ENCODE measurements around the gene FERMT3.
A peak's percentile ranks its signal among the peaks of the same experiment; 100 is the strongest.

The FERMT3 gene

DNA sequence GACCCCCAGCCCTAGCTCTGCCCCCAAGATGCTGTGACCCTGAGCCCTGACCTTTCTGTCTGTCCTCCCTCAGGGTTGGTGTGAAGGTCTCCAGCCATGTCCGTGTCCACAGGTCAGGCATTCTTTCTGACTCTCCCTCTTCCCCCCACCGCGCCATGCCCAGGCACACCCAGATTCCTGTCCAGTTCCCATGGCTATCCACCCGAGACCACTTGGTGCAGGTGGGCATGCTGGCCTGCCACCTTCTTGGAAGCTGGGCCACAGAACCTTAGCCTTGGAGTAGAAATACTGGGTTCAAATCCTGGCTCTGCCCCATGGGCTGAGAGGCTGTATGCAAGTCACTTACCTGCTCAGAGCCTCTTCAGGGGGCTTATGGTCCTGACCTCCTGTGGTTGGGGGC is 42.5 kb downstream of the FERMT3 start:
- no peak for DNase-seq

DNA sequence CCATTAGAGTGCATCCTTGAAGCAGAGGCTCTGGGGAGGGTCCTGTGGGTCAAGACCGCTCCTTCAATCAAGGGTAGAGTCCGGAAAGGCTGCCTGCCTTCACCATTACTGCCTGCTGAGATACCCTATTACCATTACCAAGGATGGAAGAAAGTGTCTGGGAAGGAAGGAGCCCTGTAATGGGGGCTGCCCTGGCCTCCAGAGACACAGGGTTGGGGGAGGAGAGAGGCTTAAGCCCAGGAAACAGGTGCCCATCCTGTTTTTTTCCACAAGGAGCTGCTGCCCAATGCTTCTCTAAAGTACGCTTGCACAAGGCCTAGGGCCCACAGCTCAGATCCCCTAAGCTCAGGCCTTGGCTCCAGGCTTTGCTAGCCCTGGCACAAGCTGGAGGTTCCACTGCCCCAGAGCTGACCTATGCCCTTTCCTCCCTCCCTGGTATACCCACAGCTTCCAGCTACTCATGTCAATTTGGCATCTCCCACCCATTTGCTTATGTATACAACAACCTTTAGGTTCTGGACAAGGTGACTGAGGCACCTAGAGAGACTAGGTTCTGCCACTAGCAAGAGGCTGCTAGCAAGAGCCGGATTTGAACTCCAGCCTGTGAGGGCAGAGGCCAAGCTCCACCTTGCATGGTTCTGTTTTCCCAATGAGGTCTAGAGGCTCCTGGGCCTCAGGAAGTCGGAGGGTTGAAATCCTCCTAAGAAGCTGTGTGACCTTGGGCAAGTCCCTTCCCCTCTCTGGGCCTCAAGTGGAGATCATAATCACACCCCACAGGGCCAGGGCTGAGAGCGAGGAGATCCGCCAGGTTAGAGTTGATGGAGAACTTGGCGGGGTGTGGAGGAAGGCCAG is 43.3 kb downstream of the FERMT3 start:
- DNase-seq = no peak

DNA sequence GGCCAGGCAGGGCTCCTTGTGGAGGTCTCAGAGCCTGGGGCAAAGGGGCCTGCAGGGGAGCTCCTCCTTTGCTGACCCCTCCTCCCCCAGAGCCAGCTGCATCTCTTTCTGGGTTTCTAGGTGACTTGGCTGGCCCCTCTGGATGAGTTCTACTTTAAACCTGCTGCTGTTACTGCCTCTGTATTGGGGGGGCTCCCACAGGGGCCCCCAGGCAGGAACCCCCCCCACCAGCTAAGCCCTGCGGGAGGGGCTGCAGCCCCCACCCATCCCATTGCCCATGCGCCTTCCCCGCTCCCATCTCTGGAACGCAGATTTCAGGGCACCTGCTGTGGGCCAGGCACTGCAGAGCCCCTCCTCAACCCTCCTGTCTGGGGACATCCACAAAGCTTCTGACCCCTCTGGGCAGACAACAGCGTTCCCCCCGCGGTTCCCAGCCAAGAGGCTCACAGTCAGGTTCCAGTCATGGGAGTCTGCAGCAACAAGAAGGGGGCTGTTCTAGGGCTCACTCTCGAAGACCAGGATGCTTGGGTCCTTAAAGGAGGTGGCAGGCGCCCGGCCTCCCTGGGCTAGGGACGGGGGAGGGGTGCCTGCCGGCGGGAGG is 44.0 kb downstream of the FERMT3 start:
- no peak for DNase-seq

DNA sequence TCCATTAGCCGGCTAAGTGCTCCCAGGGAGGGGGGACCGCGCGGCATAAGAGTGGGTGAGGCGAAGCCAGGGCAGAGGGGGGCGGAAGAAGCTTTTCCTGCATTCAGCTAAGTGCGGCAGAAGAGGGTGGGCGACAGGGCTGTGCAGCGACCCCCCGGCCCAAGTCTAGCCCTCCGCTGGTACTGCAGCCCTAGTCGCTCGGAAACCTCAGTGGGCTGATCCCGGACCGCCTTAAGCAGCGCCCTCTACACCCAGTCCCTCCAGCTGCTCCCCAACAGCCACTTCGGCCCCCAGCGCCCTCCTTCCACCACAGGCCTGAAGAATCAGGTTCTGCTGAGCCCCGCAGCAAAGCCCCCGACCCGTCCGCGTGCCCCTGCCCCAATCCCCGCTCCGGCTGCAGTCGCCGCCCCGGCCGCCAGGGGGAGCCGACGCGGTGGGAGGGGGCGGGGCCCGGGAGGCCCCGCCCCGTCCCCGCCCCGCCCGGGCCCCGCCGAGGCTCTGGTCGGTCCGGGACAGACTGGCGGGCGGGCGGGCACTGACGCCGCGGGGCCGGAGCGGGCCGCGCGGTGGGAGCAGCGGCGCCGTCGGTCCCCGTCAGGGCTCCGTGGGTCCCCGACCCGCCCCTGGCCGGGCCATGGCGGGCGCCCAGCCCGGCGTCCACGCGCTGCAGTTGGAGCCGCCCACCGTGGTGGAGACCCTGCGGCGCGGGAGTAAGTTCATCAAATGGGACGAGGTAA is 44.7 kb downstream of the FERMT3 start, which contains the start of gene PLCB3:
TSS of gene PLCB3 (plus strand) at position 515 of the 737 bp plus-strand sequence. CDS start at position 635, 120 bp downstream.
- DNase-seq = peak; percentile 67

DNA sequence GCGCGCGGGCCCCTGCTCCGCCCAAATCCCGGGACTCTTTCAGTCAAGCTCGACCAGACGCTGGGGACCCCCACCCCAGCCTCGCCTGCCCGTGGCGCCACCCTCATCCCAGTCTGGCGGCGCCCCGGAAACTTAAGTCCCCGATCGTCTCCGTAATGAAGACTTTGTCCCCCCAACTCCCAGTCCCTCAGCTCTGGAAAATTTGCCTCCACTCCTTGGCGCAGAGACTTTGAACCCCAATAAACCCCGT is 45.2 kb downstream of the FERMT3 start:
- DNase-seq = peak; percentile 65

DNA sequence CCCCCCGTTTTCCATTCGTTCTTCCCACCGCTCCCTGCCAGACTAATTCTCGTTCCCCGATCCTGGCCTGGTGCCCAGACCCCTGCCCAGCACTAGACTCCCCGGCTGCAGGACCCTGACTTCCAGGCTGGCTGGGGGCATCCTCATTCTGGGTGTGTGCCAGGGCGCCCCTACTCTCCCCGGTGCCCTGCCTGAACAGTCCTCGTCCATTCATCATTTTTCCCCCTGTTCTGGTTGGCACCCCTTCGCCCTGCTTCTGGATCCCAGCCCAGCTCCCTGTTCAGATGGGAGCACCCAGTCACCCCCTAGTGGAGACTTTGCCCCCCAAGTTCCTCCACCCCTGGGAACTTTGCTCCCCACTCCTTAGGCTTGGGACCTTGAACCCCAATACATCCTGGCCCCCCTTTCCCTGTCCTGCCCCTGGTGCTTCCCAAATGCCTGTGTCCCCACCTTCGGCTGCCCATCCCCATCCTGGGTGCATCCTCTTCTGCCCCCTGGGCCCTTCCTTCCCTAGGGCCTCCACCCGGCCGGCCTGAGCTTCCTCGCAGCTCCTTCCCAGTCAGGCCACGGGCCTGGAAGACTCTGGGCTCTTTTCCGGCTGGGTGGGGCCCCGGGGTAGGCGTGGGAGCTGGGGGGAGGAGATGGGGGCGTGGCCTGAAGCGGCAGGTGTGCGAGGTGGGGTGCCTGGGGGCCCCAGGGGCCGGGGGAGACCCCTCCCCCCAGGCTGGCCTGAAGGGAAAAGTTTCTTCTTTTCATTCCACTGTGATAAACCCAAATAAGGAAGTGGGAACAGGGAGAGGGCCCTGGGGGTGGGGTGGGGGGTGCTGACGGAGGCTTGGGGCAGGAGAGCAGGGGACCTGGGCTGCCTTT is 45.7 kb downstream of the FERMT3 start:
- DNase-seq = peak; percentile 43

DNA sequence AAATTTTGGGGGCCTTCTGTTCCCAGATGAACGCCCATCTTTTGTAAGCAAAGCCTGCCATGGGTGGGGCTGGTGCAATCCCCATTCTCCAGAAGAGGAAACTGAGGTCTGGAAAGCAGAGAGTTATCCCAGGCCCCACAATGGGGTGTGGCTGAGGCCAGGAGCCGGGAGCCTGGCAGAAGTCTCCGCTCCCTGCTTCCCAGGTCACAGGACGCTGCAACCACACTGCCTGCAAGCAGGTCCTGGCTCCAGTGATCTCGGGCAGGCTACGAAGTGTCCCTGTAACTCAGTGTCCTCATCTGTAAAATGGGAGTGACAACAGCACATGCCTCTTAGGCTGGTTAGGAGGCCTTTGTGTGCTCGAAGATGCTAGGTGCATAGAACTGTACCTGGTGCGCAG is 46.5 kb downstream of the FERMT3 start:
- DNase-seq = no peak

DNA sequence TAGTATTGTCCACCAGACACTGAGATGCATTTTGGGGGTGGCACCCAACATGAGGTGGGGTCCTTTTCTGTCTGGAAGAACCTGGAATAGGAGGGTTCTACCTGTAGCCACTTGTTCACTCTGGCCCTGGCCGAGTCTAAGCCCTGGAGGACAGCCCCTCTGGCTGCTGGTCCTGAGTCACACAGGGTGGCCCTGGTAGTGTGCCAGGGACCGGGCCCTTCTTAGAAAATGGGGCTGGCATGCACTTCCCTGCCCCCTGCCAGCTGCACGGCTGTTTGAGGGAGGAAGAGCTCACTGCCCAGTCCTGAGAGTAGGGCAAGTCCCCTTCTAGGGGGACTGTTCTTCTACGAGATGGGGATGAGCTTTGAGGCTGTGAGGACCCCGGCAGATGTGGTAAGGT is 47.0 kb downstream of the FERMT3 start:
- DNase-seq = no peak

DNA sequence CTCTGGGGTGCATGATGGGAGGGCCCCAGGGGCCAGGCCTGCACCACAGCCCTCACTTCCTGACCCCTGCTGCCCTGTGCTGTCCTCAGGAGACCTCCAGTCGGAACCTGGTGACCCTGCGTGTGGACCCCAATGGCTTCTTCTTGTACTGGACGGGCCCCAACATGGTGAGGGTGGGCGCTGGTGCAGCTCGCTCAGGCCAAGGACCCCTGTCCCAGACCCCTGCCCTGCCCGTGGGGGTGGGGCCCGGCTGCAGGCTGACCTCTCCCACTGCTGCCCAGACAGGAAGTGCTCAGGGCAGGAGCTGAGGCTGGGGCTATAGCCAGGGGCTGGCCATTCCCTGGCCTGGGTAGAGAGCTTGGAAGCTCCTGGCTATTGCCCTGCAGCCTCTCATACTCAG is 47.8 kb downstream of the FERMT3 start:
- DNase-seq = no peak

DNA sequence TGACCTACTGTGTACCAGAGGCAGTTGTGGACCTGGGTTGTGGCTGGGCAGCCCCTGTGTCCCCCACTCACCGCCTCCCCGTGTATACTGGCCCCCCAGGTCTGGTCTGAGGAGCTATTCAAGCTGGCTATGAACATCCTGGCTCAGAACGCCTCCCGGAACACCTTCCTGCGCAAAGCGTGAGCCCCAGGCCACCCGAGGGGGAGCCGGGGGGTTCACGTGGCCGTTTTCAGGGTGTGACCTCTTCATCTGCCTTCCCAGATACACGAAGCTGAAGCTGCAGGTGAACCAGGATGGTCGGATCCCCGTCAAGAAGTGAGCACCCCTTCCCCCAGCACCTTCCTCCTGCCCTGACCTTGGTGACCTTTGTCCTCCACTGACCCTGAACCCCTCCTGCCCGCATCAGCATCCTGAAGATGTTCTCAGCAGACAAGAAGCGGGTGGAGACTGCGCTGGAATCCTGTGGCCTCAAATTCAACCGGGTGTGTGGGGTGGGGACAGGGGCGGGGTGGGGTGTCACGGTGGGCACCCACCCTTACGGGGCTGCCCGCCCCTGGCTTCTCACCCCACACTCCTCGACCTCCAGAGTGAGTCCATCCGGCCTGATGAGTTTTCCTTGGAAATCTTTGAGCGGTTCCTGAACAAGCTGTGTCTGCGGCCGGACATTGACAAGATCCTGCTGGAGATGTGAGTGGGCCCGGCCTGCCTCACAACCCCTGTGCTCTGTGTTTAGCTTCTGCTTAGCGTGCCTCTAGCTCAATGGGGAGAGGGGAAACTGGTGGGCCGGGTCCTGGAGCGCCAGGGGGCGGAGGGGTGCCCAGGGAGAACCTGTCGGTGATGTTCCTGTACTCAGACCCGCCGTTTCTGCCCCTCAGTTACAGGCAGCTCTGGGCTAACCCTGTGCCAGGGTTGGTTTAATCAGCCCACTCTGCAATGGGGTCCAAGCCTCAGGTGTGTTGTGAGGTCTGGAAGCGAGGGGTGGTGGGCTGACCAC is 48.9 kb downstream of the FERMT3 start:
- no peak for DNase-seq

DNA sequence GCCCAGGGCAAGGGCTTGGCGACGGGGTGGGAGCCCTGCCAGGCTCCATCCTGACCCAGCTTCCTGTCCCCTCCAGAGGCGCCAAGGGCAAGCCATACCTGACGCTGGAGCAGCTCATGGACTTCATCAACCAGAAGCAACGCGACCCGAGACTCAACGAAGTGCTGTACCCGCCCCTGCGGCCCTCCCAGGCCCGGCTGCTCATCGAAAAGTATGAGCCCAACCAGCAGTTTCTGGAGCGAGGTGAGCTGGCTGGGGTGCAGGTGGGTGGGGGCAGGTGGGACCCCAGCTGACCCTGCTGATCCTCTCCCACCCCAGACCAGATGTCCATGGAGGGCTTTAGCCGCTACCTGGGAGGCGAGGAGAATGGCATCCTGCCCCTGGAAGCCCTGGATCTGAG is 49.8 kb downstream of the FERMT3 start:
- DNase-seq = no peak

DNA sequence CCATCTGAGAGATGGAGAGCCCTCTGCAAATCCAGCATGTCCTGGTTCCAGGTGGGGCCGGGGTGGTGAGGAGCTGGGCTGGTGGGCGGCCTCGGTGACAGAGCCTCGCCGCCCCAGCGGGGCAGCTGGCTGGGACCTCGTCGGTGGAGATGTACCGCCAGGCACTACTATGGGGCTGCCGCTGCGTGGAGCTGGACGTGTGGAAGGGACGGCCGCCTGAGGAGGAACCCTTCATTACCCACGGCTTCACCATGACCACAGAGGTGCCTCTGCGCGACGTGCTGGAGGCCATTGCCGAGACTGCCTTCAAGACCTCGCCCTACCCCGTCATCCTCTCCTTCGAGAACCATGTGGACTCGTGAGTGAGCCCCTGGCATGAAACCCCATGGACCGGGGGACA is 51.8 kb downstream of the FERMT3 start:
- no peak for DNase-seq

DNA sequence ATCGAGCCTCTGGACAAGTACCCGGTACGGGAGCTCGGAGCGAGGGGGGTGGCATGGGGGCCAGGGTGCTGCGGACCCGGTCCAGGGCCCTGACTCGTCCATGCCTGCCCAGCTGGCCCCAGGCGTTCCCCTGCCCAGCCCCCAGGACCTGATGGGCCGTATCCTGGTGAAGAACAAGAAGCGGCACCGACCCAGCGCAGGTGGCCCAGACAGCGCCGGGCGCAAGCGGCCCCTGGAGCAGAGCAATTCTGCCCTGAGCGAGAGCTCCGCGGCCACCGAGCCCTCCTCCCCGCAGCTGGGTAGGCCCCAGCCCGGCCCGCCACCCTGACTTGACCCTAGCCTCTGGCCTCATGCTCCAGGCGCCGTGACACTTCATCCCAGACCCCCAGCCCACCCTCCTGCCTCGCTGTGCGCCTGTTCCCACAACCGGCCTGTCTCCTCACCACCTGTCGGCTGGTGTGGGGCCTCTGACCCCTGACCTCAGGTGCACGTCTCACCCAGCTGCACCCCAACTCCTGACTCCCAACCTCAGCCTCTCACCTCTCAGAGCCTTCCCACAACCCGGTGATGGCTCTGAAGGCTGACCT is 52.5 kb downstream of the FERMT3 start:
- no peak for DNase-seq

DNA sequence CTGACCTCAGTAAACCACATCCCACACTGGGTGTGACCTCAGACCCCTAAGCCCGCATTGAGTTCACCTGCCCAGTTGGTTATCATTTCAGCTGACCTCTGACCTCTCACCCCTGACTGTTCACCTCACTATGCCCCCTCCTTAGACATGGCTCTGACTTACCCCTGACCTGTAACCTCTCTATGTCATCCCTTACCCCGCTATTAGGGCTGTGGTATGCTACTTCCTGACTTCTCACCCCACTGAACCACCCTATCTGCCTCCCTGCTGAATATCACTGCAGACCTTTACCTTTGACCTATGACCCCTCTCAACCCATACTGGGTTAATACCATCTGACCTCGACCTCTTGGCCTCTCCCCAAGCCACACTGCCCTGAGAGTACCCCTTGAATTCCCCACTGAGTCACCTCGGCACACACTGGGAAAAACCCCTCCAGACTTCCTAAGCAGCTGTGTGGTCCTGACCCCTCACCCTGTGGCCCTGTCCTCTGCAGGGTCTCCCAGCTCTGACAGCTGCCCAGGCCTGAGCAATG is 53.1 kb downstream of the FERMT3 start:
- DNase-seq = no peak

DNA sequence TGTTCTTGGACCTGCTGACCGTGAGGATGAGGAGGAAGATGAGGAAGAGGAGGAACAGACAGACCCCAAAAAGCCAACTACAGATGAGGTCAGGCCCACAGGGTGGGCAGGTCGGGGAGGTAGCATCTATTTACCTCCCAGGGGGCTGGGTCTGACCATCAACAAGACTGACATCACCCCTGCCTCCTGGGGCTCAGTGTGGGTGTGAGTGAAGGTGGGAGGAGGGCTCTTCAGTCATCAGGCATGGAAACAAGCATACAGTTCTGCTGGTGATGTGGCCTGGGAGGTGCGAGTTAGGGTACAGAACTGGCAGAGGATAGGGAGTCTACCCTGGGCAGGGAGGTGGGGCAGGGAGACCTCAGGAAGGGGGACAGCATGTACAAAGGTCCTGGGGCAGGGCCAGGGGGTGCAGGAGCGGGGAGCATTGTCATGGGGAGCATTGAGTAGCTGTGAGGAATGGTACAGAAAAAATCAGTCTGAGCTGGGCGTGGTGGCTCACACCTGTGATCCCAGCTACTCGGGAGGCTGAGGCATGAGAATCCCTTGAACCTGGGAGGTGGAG is 53.7 kb downstream of the FERMT3 start:
- DNase-seq = no peak

DNA sequence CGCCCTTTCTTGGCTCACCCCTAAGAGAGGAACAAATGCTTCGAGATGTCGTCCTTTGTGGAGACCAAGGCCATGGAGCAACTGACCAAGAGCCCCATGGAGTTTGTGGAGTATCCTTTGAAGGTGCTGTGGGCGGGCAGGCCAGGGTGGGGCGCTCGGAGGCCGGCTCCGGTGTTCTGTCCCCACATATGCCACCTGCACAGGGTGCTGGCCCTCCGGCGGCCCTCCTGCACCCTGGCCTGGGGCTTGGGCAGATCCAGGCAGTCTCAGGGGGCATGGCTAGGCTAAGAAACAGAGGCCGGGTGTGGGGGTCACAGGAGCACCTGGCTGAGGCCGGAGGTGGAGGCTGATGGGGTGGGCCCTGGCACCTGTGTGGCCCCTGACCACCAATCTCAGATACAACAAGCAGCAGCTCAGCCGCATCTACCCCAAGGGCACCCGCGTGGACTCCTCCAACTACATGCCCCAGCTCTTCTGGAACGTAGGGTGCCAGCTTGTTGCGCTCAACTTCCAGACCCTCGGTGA is 55.1 kb downstream of the FERMT3 start:
- no peak for DNase-seq

DNA sequence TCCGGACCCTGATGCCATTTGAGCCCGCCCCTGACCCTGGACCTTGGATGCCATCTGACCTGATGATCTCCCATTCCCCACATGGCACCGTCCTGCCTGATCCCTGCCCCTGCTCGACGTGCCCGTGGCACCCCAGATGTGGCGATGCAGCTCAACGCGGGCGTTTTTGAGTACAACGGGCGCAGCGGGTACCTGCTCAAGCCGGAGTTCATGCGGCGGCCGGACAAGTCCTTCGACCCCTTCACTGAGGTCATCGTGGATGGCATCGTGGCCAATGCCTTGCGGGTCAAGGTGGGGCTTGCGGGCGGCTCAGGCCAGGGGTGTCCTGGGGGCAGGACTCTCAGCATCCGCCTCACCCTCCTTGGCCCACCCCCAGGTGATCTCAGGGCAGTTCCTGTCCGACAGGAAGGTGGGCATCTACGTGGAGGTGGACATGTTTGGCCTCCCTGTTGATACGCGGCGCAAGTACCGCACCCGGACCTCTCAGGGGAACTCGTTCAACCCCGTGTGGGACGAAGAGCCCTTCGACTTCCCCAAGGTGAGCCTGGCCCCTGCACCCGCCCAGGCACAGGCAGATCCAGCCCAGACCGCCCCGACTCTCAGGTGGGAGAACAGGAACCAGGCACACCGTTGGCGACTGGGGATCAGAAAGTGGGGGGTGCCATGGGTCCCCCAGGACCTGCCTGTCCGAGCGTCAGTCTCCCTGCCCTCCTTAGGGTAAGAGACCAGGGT is 55.9 kb downstream of the FERMT3 start:
- no peak for DNase-seq

DNA sequence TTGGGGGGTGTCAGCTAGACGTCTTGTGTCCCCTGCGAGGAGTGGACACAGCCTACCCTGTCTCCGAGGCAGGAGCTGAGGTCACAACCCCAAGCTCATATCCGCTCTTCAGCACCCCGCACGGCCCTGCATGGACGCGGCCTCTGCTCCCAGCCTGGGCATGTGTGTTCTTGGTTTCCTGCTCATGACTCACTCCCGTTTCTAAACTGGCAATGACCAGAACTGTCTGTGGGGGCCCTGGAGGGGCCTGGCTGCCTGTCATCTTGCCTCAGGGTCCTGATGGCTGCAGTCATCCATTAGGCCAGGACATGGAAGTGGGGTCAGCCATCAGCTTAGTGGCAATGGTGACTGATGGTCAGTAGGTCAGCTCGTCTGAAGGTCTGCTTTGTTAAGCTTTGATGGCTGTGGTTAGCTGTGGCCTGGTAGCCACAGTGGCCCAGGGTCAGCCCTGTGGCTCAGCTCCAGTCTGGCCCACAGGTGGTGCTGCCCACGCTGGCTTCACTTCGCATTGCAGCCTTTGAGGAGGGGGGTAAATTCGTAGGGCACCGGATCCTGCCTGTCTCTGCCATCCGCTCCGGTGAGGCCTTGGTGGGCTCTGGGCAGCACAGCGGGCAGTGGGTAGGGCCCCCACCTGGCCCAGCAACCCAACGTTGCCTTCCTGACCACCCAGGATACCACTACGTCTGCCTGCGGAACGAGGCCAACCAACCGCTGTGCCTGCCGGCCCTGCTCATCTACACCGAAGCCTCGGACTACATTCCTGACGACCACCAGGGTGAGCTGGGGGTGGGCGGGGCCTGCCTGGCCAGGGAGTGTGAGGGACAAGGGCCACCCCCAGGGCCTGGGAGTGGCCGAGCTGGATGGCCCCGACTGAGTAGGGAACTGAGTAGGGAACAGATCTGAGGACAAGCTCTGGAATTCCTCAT is 56.8 kb downstream of the FERMT3 start:
- DNase-seq = peak; percentile 41

Data from right kidney (tissue), 1 donor.